CD1c-positive myeloid dendritic cell (primary cell): ENCODE measurements around the gene RXFP2.

Experiments used
- DNase-seq: peaks from one replicate; pipeline ENCODE4 v3.0.0-alpha.2; 2016; ENCODE audit errors: extremely low spot score

Gene RXFP2

GRCh38 chr13:31767175-31767900, 28.0 kb downstream of the RXFP2 start:
- no peak for DNase-seq

- no peak for DNase-seq
These were observed 29.0 kb downstream of the RXFP2 start for GRCh38 chr13:31768351-31768750.

DNA sequence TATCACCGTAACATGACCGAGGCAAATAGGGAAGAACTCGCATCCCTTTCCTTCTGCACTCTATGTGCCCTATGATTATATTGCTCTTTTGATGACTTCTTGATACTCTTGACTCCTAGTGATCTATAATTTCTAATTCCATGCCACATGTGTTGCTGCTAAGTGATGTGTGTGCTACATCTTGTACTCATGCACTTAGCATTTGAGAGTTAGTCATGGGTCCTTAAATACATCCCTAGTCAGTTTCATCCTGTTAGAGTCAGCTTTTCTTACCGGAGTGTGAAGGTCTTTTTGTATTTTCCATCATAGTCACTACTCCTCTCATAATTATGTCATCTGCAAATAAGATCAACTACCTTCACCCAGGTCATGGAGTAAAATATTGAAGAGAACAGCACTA, 30.2 kb downstream of the RXFP2 start:
- DNase-seq: no peak

DNA sequence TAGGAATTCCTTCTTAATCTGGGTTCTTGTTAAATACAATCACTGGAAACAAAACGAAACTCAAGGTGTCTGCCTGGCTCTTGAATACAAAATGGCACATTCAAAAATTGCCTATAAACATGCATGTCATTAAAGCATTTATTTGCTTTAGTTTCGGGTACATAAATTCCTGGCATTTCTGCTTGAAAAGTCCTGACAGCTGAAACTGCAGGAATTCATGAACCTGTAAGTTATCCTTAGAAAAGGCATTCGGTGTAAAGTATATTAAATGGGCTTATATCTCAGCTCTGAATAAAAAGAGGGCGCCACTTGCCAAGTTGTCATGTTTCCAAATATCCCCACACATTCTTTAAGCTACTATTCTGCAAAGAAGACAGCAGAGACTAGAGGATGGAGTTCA, 32.9 kb downstream of the RXFP2 start:
- no peak for DNase-seq

GRCh38 chr13:31773538-31773937, 34.2 kb downstream of the RXFP2 start:
- DNase-seq: no peak

GRCh38 chr13:31774186-31774750, 34.9 kb downstream of the RXFP2 start:
- DNase-seq: no peak

GRCh38 chr13:31775148-31775547, 35.8 kb downstream of the RXFP2 start:
- DNase-seq: no peak

GRCh38 chr13:31775686-31776085, 36.4 kb downstream of the RXFP2 start:
- DNase-seq: no peak

- DNase-seq: no peak
These were observed 41.7 kb downstream of the RXFP2 start for GRCh38 chr13:31781064-31781463.

DNA sequence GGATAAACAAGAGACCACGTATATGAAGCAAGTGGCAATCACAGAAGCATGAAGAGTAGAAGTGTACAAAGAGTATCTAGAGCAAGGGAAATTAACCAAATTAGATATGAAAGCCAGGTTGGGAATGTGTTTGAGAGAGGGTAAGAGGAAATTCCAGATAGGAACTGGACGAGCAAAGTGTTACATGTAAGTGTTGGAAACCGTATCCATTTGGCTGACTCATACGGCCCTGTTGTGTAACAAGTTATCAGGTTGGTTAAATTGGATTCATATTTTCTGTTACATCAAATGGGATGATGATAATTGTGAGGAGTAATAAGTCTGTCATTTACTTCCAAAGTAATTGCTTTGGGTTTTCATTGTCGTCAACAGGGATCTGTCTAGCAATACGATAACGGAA, 46.7 kb downstream of the RXFP2 start:
- no peak for DNase-seq

DNA sequence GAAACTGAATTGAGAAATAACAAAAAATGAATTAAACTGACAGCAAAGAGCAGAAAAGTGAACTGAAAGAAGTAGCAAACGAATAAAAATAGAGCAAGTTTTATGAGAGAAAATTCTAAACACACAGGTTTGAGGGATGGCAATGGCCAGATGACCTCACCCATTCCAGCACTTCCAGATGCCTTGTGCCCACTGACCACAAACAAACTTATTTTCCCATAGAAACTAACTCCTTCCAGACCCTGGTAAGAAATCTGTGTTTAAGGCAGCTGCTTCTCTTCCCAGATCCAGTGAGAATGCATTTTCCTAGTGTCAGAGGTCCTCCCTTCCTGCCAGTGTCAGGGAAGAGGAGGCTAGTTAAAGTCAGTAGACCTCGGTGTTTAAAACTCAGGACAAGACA, 51.7 kb downstream of the RXFP2 start:
- DNase-seq: no peak

GRCh38 chr13:31793246-31793645, 53.9 kb downstream of the RXFP2 start:
- no peak for DNase-seq

GRCh38 chr13:31794452-31794851, 55.1 kb downstream of the RXFP2 start:
- no peak for DNase-seq

DNA sequence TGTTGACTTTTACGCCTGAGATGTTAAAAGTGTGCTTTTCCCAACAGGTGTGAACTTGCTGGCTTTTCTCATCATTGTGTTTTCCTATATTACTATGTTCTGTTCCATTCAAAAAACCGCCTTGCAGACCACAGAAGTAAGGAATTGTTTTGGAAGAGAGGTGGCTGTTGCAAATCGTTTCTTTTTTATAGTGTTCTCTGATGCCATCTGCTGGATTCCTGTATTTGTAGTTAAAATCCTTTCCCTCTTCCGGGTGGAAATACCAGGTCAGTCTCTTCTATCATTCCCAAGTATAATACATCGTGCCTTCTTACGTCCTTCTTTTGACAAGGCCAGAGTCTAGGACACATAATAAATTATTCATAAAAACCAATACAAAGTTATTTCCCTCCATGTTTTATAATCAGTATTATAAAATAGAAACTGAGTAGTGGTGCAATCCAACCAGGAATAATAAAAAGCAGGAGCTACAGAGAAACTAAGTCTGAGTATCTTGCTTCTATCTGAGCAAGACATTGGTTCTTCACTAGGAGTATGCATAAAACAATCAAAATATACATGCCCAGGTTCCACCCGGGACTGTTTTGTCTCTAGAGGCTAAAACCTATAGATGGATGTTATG, 57.9 kb downstream of the RXFP2 start:
- DNase-seq: no peak

GRCh38 chr13:31798189-31798588, 58.9 kb downstream of the RXFP2 start:
- DNase-seq: peak; percentile 55

GRCh38 chr13:31801088-31801487, 61.8 kb downstream of the RXFP2 start:
- no peak for DNase-seq

DNA sequence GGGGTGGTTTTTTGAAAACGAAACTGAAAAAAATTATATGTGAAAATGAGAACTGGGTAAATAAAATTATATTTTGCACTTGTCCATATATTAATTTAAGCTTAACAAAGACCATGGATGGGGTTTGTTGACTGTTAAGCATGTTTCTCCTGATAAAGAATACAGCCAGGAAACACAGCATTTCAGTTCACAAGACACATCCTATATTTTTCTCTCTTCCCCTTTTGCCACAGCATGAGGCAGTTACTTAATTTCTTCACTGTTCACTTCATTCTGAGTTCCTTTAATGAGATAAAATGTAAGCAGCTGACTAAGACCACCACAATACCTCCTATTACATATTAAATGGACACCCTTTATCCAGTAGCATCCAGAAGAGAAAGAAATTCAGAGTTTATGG, 64.0 kb downstream of the RXFP2 start:
- peak; percentile 41 for DNase-seq

DNA sequence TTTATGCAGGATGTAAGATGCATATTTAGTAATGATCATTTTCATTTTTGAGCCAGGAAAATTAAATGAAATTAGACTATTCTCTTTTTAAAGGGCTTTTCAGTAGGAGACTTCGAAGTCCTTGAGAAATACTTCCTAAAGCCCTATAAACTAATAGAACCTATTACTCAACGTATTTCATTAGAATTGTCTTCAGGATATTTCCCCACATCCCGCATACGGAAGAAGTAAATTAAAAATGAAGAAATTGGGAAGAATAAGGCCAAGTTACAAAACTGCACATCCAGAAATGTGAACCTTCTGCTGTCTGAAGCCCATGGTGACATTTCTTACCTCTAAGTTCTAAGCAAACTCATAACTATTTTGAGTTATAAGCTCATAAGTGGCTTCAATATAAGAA, 66.5 kb downstream of the RXFP2 start:
- peak; percentile 42 for DNase-seq

DNA sequence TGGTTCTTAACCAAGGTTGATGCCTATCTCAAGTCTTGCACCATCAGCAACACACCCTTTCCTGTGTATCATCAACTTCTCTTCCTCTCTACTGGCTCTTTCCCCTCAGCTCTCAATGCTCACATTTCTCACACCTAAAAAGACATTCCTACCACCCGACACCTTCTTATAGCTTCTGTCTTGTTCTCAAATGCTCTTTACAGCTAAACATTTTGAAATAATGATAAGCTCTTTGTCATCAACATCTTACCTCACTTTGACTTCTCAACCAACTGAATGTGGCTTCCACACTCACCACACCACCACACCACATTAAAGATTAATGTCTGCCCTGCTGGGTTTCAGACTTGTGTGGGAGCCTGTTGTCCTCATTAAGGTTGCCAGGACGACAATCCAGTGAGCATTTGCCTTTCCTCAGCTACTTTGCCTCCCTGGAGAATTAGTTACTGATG, 67.8 kb downstream of the RXFP2 start:
- DNase-seq: peak; percentile 26

- peak; percentile 38 for DNase-seq
These were observed 75.2 kb downstream of the RXFP2 start for GRCh38 chr13:31814536-31814935.

- no peak for DNase-seq
These were observed 76.2 kb downstream of the RXFP2 start for GRCh38 chr13:31815361-31816144.

- DNase-seq: no peak
These were observed 78.9 kb downstream of the RXFP2 start for GRCh38 chr13:31818236-31818635.
